HG02588 (cell line): ENCODE data around the gene PSMD13.
A peak's percentile ranks its signal among the peaks of the same experiment; 100 is the strongest.
"Not testable (repeated sequence)": the region's sequence is repeated elsewhere in the genome, so short reads cannot be mapped to it uniquely, and the experiment has no call there.

Experiments used
- ATAC-seq: cut with Tn5 transposase; IDR thresholded peaks from one replicate; pipeline ENCODE4 v1.9.1; 2021; ENCODE audit warnings: mild to moderate bottlenecking, moderate library complexity; ENCODE audit not compliant: unreplicated experiment

PSMD13 gene

DNA sequence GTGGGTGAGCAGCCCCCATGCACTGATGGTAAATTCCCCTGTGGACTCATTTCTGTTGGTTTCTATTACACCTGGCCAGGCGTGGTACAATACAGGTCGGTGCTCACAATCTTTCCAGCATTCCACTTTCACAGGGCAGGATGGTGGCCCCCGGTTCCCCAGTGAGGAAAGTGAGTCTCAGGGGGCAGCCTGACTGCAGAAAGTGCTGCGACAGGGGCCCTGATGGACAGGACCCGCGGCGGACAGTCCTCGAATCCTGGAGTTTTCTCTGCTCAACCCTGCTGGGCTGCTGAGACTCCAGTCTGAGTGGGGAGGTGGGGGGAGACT is 49.1 kb downstream of the PSMD13 start:
- ATAC-seq: no peak

- ATAC-seq: not testable (repeated sequence)
Observed at GRCh38 chr11:286977-287820, 50.4 kb downstream of the PSMD13 start.

GRCh38 chr11:287821-288477 is 51.2 kb downstream of the PSMD13 start:
- no peak for ATAC-seq

DNA sequence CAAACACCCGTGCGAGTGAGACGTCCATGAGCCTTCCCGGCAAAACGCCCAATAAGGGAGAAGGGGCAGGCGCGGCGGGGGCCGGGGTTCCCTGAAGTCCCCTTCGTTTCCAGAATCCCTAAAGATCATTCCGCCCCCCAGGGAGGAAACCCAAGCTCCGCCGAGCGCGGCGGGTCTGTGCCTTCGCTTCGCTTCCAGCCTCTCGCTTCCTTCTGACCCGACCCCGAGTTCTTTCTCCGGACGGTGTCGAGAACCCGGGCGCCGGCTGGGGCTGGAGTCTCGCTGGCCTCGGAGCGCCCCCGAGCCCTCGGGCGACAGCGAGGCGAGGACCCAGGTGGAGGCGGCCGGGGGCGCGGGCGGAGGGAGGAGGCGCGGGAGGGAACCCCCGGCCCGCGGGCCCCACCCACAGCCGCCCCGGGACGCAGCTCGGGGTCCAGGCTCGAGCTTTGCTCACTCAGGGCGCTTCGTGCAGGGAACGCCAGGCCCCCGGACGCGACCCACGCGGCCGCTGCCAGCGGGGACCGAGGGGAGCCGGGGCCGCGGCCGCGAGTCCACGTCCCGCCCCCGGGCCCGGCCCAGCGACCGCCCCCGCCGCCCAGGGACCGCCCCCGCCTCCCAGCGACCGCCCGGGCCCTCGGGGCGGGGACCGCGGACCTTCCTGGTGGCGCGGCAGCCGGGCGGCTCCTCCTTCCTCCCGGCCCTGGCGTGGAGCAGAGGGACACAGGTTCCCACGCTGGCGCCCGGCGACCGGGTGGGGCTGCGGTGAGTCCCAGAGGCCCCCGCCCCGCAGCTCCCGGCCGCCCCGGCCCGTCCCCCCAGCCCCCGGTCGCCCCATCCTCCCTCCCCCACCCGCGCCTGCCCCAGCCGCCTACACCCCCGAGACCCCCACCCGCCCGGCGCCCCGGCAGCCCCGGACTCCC is 52.0 kb downstream of the PSMD13 start, which contains the start of gene PGGHG:
TSS of gene PGGHG (plus strand) at position 649 of the 920 bp plus-strand sequence. CDS start 691 bp downstream, outside the sequence.
- ATAC-seq: peak; percentile 56

- no peak for ATAC-seq
Observed at GRCh38 chr11:289398-289711, 52.6 kb downstream of the PSMD13 start.

DNA sequence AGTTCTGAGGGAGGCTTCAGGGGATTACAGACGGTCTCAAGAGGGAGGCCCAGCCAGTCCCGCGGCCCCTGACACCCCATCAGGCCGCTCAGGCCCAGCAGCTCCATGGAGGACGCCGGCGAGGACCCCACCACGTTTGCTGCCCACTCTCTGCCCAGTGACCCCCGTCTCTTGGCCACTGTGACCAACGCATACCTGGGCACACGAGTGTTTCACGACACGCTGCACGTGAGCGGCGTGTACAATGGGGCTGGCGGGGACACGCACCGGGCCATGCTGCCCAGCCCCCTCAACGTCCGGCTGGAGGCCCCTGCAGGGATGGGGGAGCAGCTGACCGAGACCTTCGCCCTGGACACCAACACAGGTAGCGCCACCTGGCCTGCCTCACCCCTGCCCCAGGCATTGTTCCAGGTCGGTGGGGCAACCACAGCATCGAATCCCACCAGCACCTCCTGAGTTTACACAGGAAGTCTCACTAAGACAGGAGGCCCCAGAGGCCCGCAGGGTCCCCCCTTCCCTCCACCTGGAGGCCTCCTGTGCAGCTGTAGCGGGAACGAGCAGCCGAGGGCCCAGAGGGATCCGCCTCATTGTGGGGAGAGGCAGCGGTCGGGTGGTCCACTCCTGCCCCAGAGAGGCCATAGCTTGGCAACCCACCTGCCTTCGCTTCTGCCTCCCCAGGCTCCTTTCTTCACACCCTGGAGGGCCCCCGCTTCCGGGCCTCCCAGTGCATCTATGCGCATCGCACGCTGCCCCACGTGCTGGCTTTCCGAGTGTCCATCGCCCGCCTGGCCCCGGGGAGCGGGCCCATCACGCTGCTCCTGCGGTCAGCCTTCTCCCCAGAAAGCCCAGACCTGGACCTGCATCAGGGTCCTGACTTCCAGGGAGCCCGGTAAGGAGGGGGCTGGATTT is 53.2 kb downstream of the PSMD13 start:
- no peak for ATAC-seq

DNA sequence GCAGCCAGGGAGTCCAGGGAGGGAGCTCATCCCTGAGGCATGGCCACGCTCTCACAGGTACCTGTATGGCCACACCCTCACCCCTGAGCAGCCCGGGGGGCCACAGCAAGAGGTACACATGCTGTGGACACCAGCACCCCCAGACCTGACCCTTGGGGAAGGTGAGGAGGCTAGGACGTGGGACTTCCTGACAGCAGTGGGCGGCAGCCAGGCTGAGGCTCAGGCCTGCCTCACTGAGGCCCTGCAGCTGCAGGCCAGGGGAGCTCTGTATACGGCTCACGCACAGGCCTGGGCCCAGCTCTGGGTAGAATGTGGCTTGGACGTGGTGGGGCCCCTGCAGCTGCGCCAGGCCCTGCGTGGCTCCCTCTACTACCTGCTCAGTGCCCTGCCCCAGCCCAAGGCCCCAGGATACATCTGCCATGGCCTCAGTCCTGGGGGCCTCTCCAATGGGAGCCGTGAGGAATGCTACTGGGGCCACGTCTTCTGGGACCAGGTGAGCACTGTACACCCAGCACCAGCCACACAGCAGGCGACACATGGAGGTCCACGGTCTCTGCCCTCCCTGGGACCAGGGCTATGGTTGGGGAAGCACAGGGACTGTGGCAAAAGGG is 54.0 kb downstream of the PSMD13 start:
- no peak for ATAC-seq

DNA sequence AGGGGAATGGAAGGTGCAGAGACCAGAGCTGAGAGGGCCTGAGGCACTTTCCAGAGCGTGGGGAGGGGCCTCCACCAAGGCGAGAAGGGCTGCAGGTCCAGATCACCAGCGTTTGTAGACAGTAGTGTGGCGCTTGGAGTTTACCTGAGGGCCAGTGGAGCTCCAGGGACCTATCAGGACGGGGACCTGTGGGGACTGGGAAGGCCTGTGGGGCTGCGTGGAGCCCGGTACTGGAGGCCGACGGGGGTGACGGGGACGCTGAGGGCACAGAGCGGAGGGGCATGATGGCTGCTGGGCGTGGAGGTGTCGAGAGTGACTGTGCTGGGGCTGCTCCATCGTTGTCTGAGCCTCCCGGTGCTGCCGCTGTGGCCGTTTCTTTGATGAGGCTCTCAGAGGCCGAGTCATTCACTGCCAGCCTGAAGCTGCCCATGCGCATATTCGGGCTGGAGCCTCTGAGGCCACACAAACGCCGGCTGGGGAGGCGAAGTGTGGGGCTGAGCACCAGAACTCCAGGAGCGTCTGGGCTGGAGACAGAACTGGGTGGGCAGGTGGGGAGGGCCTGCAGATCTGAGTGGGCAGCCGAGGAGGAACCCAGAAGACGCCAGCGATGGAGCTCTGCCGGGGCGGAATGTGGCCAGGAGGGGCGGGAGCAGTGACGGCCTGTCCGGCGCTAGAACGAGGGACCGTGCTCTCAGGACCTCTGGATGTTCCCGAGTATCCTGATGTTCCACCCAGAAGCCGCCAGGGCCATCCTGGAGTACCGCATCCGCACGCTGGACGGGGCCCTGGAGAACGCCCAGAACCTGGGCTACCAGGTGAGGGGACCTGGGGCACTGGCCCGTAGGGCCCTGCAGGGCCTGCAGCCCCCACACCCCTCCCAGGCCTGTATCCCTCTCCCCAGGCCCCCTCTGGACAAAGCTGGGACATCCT is 54.8 kb downstream of the PSMD13 start:
- ATAC-seq: no peak

GRCh38 chr11:292211-293121 is 55.7 kb downstream of the PSMD13 start:
- ATAC-seq: no peak

DNA sequence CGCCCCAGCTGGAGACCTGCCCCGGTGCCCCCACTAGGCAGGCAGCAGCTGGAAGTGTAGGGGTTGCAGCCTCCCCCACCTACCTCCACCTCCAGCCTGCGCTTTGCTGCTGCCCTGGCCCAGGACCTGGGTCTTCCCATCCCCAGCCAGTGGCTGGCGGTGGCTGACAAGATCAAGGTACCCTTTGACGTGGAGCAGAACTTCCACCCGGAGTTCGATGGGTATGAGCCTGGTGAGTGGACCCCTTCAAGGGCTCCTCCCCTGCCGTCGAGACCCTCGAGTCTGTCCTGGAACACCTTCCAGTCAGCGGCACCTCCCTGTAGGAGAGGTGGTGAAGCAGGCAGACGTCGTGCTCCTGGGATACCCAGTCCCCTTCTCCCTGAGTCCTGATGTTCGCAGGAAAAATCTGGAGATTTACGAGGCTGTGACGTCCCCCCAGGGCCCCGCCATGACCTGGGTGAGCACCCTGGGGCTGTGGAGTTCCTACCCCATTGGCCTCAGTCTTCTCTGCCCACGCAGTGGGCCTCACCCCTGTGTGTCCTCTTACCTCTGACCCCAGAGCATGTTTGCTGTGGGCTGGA is 56.6 kb downstream of the PSMD13 start:
- no peak for ATAC-seq

- ATAC-seq: no peak
Observed at GRCh38 chr11:293852-294661, 57.3 kb downstream of the PSMD13 start.

DNA sequence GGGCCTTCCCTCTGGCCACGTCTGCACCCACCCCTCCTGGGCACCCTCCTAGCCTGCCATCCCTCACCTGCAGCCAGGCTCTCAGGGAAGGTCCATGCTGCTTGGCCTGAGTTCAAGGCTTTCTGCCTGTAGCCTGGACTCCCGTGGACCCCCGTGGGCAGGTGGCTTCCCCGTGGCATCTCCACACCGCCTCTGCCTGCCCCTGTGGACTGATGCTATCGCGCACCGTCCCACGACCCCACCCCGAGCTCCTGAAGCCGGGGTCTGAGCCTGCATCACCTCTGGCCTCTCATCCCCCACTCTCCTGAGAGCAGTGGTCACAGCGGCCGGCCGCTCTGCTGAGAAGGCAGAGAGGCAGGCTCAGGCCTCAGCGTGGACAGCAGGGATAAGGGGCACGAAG is 58.0 kb downstream of the PSMD13 start:
- no peak for ATAC-seq

GRCh38 chr11:295351-296170 is 58.8 kb downstream of the PSMD13 start:
- no peak for ATAC-seq

DNA sequence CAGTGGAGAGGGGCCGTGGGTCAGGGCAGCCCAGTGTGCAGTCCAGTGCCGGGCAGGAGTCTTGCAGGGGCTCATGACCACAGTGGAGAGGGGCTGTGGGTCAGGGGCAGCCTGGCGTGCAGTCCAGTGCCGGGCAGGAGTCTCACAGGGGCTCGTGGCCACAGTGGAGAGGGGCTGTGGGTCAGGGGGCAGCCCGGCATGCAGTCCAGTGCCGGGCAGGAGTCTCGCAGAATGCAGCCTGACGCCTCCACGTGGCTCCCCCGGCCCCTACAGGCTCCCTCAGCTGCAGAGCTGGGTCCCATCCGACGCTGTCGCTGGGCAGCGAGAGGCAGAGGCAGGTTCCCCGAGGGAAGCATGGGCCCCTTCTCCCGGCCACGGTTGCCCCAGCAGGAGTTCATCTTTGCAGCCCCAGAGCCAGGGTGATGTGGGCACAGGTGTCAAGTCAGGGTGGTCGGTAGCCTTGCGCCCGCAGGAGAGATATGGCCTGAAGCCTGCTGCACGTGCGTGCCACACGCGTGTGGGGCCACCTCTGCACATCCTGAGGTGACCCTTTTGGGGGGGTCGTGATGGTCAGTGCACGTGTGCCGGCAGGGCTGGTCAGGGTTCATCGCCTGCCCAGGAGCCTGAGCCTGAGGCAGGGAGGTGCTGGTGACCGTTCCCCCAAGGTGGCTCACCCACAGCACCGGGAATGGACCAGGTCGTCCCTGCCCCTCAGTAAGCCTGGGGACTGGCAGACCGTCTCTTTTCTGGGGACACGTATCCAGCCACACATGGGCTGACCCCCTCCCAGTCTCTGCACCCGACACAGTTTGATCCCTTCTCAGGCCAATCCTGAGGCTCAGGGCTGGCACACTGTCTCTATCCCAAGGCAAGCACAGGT is 59.6 kb downstream of the PSMD13 start:
- no peak for ATAC-seq

DNA sequence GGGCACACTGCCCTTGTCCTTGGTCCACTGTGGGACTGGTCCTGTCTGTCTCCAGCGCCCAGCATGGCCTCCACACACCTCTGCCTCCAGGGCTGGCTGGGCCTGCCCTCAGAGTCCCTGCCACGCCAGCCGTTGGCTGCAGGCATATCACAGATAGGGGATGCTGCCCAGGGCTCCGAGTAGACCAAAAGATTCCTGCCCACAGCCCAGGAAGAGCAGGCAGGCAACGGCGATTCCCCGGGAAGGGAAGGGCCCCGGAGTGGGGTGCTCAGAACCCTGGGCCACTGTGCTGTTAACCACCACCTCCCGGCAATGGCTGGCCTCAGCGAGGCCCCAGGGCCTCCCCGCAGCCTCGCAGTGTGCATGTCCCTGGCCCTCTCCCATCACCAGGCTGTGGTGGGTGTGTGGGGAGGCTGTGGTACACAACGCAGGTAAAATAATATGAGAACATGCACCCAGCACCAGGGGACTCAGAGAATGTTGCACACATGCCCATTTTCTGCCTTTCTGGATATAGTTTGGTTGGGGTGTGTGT is 60.3 kb downstream of the PSMD13 start:
- no peak for ATAC-seq
